Measurements from ENCODE around the gene TFDP2. TPM values are rescaled to one million over a fixed set of nuclear protein-coding genes. Genes with fewer than 3 reads are reported as not detected.

TFDP2 gene
- total and polyA plus RNA-seq, 9 of the 15 experiments (the other 6 are each of a cell fraction or from before 2014, with no cell fraction given) = 95.6 to 179 (median 126) TPM

GRCh38 chr3:142127941-142128658 lies 21.2 kb downstream of the TFDP2 start:
- no peak for FAIRE-seq
- in situ Hi-C loops (cut with MboI) = loop anchor here (5.0 kb wide), 1 partner anchor 154 kb away; no protein-coding TSS in a partner anchor
- TF ChIP-seq UBTF (IDR thresholded peaks at IDR 0.05; ENCODE audit: borderline replicate concordance in 1 of 2, low read depth in 2 of 2, low read length in 2 of 2) (no peak), REST (IDR thresholded peaks at IDR 0.05; ENCODE audit: borderline replicate concordance) (no peak), REST (CRISPR knock-in tag; IDR thresholded peaks at IDR 0.05; ENCODE audit: low read depth) (no peak), ZNF785 (CRISPR knock-in tag; IDR thresholded peaks at IDR 0.05) (no peak), ZBTB9 (CRISPR knock-in tag; IDR thresholded peaks at IDR 0.05) (no peak), BRF2 (IDR thresholded peaks at IDR 0.05; ENCODE audit: borderline replicate concordance, insufficient read depth, insufficient read length) (no peak), ZNF76 (CRISPR knock-in tag; IDR thresholded peaks at IDR 0.05; ENCODE audit: borderline replicate concordance) (no peak)

More at GRCh38 chr3:142127941-142128658, 21.2 kb downstream of the TFDP2 start:
- no peak for DNase-seq (ENCODE audit: extremely low read depth in 1 of 4, low spot score in 3 of 4)
- Histone ChIP-seq H3K27me3 (ENCODE audit: control insufficient read depth in 2 of 2, insufficient read depth in 2 of 2, low read length in 2 of 2) (no peaks in the 10 kb centered on the region), H3K4me1 (replicated peaks in 1 of 2; ENCODE audit: control insufficient read depth in 2 of 2, insufficient read depth in 2 of 2, low read length in 2 of 2) (no peaks in the 10 kb centered on the region), H3K79me2 (ENCODE audit: control insufficient read depth, insufficient read depth, low read length) (no peaks in the 10 kb centered on the region), H3K36me3 (ENCODE audit: control insufficient read depth, insufficient read depth, low read length) (no peaks in the 10 kb centered on the region), H3K9me3 (replicated peaks; ENCODE audit: control insufficient read depth, insufficient read depth, low read depth, low read length) (no peaks in the 10 kb centered on the region), H3K4me3 (no peak overlapping the region), H4K20me1 (replicated peaks; ENCODE audit: control insufficient read depth, insufficient read depth, low read length) (no peaks in the 10 kb centered on the region), H3K9ac (ENCODE audit: insufficient read depth in 1 of 2, low read depth in 2 of 2, low read length in 2 of 2) (no peak overlapping the region), H3K27ac (ENCODE audit: extremely low read depth, low read depth, low read length) (no peak overlapping the region), H2AFZ (ENCODE audit: low read depth, low read length) (peak overlapping the region; percentile 53), H3K9me1 (ENCODE audit: control insufficient read depth, insufficient read depth, low read length) (no peaks in the 10 kb centered on the region), H3K4me2 (ENCODE audit: insufficient read depth, low read length) (no peak overlapping the region)
- BruUV-seq (replicated peaks) = no TSS peak
- ChIA-PET POLR2A (interaction anchor here (0.6 kb wide), 1 partner anchor 56 kb away, joined by 3 read pairs; no protein-coding TSS in a partner anchor), CTCF (ENCODE audit: low intra/inter-chr PET ratio) (no interaction called here)
- no peak for ATAC-seq
- intact Hi-C loops (cut with micrococcal nuclease) = loop anchor here (2.0 to 10.0 kb wide), 2 partner anchors 165 to 867 kb away; no protein-coding TSS in a partner anchor
- WGBS (ENCODE audit: insufficient coverage, low coverage, missing lambda C conversion rate) = 65% methylated on average over 8 of the region's 8 CpGs

Data from K562 (cell line).